Caco-2 (cell line): Measurements from ENCODE around the gene PTPN13. TPM values are rescaled to one million over a fixed set of nuclear protein-coding genes. Genes with fewer than 3 reads are reported as not detected.

Source experiments
- BruUV-seq: library from RNA; stranded (reverse); fragments of 400-500 nt; replicated peaks from 2 replicates; lab custom pipeline; 2021; lab: Mats Ljungman, UMichigan
- CTCF ChIA-PET: fragments of 300-600 bp; sonication (Branson Sonifier 250); formaldehyde crosslinking; loops from one replicate; lab custom pipeline; 2022; ENCODE audit warnings: antibody characterized with exemption; lab: Charles Lee
- POLR2A ChIA-PET: fragments of 300-600 bp; sonication (Branson Sonifier 250); formaldehyde crosslinking; loops from one replicate; lab custom pipeline; 2022; ENCODE audit warnings: antibody characterized with exemption; lab: Charles Lee
- DNase-seq, 2 experiments: peaks; one replicate each; pipeline versions ENCODE4 v3.0.0 to v3.0.0-alpha.2; 2020 to 2022
- H3K27me3 ChIP-seq: replicated peaks from 2 replicates; pipeline ENCODE4 v1.6.0; 2011; ENCODE audit warnings: low read length; ENCODE audit not compliant: control insufficient read depth, insufficient read depth
- H3K36me3 ChIP-seq: 2 replicates; pipeline ENCODE4 v1.5.1; 2011; ENCODE audit warnings: low read length; ENCODE audit not compliant: control insufficient read depth, insufficient read depth
- H3K4me1 ChIP-seq: fragments of 250-450 bp; sonication (Bioruptor Pico); 2 replicates; pipeline ENCODE4 v1.5.1; 2020; ENCODE audit warnings: mild to moderate bottlenecking
- H3K4me3 ChIP-seq: 2 replicates; pipeline ENCODE4 v1.5.1; 2011; ENCODE audit warnings: low read depth, mild to moderate bottlenecking, control low read depth, low read length
- H3K9me3 ChIP-seq: fragments of 250-450 bp; sonication (Bioruptor Pico); 2 replicates; pipeline ENCODE4 v1.5.1; 2020; ENCODE audit warnings: mild to moderate bottlenecking, moderate library complexity
- H3K27ac Mint-ChIP-seq: one replicate; pipeline ENCODE4 v1.8.0; 2022; ENCODE audit warnings: mixed read lengths; ENCODE audit not compliant: unreplicated experiment
- H3K27me3 Mint-ChIP-seq: one replicate; pipeline ENCODE4 v1.8.0; 2022; ENCODE audit warnings: mixed read lengths; ENCODE audit not compliant: insufficient read depth, unreplicated experiment
- H3K36me3 Mint-ChIP-seq: one replicate; pipeline ENCODE4 v1.8.0; 2022; ENCODE audit warnings: mild to moderate bottlenecking, mixed read lengths; ENCODE audit not compliant: insufficient read depth, unreplicated experiment
- H3K4me1 Mint-ChIP-seq: one replicate; pipeline ENCODE4 v1.8.0; 2022; ENCODE audit warnings: low read depth, mixed read lengths; ENCODE audit not compliant: unreplicated experiment
- H3K4me3 Mint-ChIP-seq: one replicate; pipeline ENCODE4 v1.8.0; 2022; ENCODE audit warnings: mild to moderate bottlenecking, moderate library complexity, mixed read lengths; ENCODE audit not compliant: unreplicated experiment
- H3K9me3 Mint-ChIP-seq: one replicate; pipeline ENCODE4 v1.8.0; 2022; ENCODE audit warnings: mixed read lengths; ENCODE audit not compliant: unreplicated experiment
- intact Hi-C: fragments of 100-400 bp; cut with micrococcal nuclease; formaldehyde crosslinking; loops from one replicate; pipeline ENCODE4 v1.10.0; 2022; ENCODE audit not compliant: unreplicated experiment
- total RNA-seq: library from RNA; stranded (reverse); gene quantifications from 2 replicates; pipeline ENCODE4 v1.2.3, GENCODE V29; 2022
- TF ChIP-seq, protein P1 (sequence below), 2 experiments: fragments of 200-600 bp in 1 of 2; IDR thresholded peaks; 1 replicate in 1 of 2; 2 replicates in 1 of 2; pipeline versions ENCODE4 v1.5.1 to v1.8.0; 2011 to 2022; ENCODE audit warnings: antibody characterized with exemption in 1 of 2, control low read depth in 1 of 2, inconsistent platforms in 1 of 2, low read depth in 1 of 2, low read length in 1 of 2, mild to moderate bottlenecking in 1 of 2, moderate library complexity in 1 of 2; ENCODE audit not compliant: insufficient read depth in 1 of 2, severe bottlenecking in 1 of 2, unreplicated experiment in 1 of 2

Gene PTPN13
- total RNA-seq, 1 experiment from 2014 or later = 12.1 TPM

DNA sequence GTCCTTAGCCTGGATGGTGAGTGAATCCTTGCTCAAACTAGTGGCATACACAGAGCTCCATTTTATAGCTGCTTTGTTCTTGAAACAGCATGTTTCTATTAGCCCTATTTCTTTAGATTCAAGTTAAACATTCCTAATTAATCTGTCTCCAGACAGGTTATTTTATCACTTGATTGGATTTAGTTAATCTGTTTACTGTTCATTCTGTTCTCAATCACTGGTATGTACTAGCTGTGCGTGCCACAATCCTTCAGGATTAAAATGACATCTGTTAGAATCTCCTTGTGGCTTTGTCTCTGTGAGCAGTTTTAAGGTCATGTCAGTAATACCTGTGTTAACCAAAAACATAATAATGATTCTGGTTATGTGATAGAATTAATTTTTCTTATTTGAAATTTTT lies 36.5 kb downstream of the PTPN13 start:
- Histone ChIP-seq H3K36me3 (no peaks in the 10 kb centered on the region), H3K4me3 (no peak overlapping the region), H3K27me3 (no peaks in the 10 kb centered on the region), H3K9me3 (no peaks in the 10 kb centered on the region), H3K4me1 (no peaks in the 10 kb centered on the region)
- DNase-seq = no peak
- no peaks in the 10 kb centered on the region for H3K27me3 Mint-ChIP-seq
- no peak overlapping the region for H3K27ac Mint-ChIP-seq
- H3K9me3 Mint-ChIP-seq = no peaks in the 10 kb centered on the region
- TF ChIP-seq, protein P1, sequence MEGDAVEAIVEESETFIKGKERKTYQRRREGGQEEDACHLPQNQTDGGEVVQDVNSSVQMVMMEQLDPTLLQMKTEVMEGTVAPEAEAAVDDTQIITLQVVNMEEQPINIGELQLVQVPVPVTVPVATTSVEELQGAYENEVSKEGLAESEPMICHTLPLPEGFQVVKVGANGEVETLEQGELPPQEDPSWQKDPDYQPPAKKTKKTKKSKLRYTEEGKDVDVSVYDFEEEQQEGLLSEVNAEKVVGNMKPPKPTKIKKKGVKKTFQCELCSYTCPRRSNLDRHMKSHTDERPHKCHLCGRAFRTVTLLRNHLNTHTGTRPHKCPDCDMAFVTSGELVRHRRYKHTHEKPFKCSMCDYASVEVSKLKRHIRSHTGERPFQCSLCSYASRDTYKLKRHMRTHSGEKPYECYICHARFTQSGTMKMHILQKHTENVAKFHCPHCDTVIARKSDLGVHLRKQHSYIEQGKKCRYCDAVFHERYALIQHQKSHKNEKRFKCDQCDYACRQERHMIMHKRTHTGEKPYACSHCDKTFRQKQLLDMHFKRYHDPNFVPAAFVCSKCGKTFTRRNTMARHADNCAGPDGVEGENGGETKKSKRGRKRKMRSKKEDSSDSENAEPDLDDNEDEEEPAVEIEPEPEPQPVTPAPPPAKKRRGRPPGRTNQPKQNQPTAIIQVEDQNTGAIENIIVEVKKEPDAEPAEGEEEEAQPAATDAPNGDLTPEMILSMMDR (IDR thresholded peaks at IDR 0.05; ENCODE audit: insufficient read depth in 1 of 2, low read depth in 1 of 2, low read length in 1 of 2, severe bottlenecking in 1 of 2, unreplicated experiment in 1 of 2) = no peak
- H3K36me3 Mint-ChIP-seq = no peaks in the 10 kb centered on the region
- intact Hi-C loops = no loop called here
- BruUV-seq = no TSS peak
- no peak overlapping the region for H3K4me3 Mint-ChIP-seq
- no peaks in the 10 kb centered on the region for H3K4me1 Mint-ChIP-seq
- ChIA-PET CTCF (no interaction called here), POLR2A (no interaction called here)

DNA sequence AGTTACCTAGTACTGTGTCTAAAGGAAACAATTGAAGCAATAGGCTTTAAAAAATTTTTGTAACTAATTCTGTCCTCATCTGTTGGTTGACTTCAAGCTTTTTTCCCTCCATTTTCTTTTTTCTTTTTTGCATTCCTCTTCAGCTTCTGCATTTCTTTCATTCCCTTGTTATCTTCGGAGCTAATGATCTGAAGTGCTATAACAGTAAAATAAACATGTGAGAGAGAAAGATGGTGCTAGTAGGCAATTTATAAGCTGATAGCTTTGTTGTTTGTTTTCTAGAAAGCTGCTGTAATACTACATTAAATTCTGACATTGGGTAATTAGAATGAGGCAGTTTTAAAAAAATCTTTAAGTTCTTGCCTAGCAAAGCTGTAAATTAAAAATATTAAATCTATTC lies 37.1 kb downstream of the PTPN13 start:
- no peaks in the 10 kb centered on the region for H3K27me3 Mint-ChIP-seq

GRCh38 chr4:86633854-86634253 lies 39.7 kb downstream of the PTPN13 start:
- no peak overlapping the region for H3K4me3 Mint-ChIP-seq
- ChIA-PET CTCF (no interaction called here), POLR2A (no interaction called here)
- no TSS peak for BruUV-seq
- Histone ChIP-seq H3K27me3 (no peaks in the 10 kb centered on the region), H3K9me3 (no peaks in the 10 kb centered on the region), H3K4me1 (no peaks in the 10 kb centered on the region), H3K36me3 (no peaks in the 10 kb centered on the region), H3K4me3 (no peak overlapping the region)
- no peaks in the 10 kb centered on the region for H3K27me3 Mint-ChIP-seq
- no peaks in the 10 kb centered on the region for H3K4me1 Mint-ChIP-seq
- no peaks in the 10 kb centered on the region for H3K9me3 Mint-ChIP-seq
- peaks cover 4% of the 10 kb centered on the region for H3K36me3 Mint-ChIP-seq
- no peak overlapping the region for H3K27ac Mint-ChIP-seq
- TF ChIP-seq, protein P1 (IDR thresholded peaks at IDR 0.05; ENCODE audit: insufficient read depth in 1 of 2, low read depth in 1 of 2, low read length in 1 of 2, severe bottlenecking in 1 of 2, unreplicated experiment in 1 of 2) = no peak
- intact Hi-C loops = no loop called here
- DNase-seq = no peak

More for the DNA sequence above, 37.1 kb downstream of the PTPN13 start:
- no peaks in the 10 kb centered on the region for H3K4me1 Mint-ChIP-seq
- H3K9me3 ChIP-seq = no peaks in the 10 kb centered on the region
- no peak overlapping the region for H3K4me3 Mint-ChIP-seq
- H3K4me3 ChIP-seq = no peak overlapping the region
- H3K36me3 ChIP-seq = no peaks in the 10 kb centered on the region
- BruUV-seq = no TSS peak
- no peaks in the 10 kb centered on the region for H3K4me1 ChIP-seq
- no peaks in the 10 kb centered on the region for H3K27me3 ChIP-seq
- CTCF ChIA-PET = no interaction called here
- H3K36me3 Mint-ChIP-seq = no peaks in the 10 kb centered on the region
- H3K9me3 Mint-ChIP-seq = no peaks in the 10 kb centered on the region
- DNase-seq = no peak
- TF ChIP-seq, protein P1 (IDR thresholded peaks at IDR 0.05; ENCODE audit: insufficient read depth in 1 of 2, low read depth in 1 of 2, low read length in 1 of 2, severe bottlenecking in 1 of 2, unreplicated experiment in 1 of 2) = no peak
- H3K27ac Mint-ChIP-seq = no peak overlapping the region
- intact Hi-C loops = no loop called here
- POLR2A ChIA-PET = no interaction called here
